Thyroid gland (tissue), 4 donors: Measurements from ENCODE around the gene PRELID1.
"Not testable (repeated sequence)": the region's sequence is repeated elsewhere in the genome, so short reads cannot be mapped to it uniquely, and the experiment has no call there.

Source experiments
- CTCF ChIP-seq, 6 experiments: fragments of 200-600 bp in 3 of 6; fragments of 450-650 bp in 3 of 6; sonication (generic) in 3 of 6; IDR thresholded peaks; one replicate each; pipeline ENCODE4 v1.5.1; 2016 to 2019; ENCODE audit warnings: antibody characterized with exemption in 6 of 6, mild to moderate bottlenecking in 2 of 6, inconsistent platforms in 1 of 6, moderate library complexity in 1 of 6
- POLR2A ChIP-seq, 2 donors: fragments of 450-650 bp; IDR thresholded peaks; one replicate each; pipeline ENCODE4 v1.6.1; 2017; ENCODE audit warnings: antibody characterized with exemption in 2 of 2, mild to moderate bottlenecking in 2 of 2, moderate library complexity in 1 of 2

DNA sequence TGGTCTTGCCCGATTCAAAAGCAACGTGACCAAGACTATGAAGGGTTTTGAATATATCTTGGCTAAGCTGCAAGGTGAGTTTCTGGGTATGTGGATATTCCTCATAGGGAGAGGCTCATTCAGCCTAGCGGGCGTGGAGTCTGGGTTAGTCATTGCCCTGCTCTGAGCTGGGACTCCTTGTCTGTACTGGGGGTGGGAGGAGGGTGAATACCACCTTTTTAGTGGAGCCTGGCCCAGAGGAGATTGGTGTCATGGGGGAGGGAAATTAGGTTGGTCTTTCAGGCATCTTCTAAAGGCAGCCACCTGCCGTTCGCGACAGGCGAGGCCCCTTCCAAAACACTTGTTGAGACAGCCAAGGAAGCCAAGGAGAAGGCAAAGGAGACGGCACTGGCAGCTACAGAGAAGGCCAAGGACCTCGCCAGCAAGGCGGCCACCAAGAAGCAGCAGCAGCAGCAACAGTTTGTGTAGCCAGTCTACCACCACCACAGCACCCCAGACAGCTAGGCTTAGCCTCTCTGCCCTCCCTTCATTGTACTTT, 2.6 kb downstream of the PRELID1 start:
- not testable (repeated sequence) for TF ChIP-seq CTCF, POLR2A (IDR thresholded peaks at IDR 0.05)
